SU-DHL-6 (cell line): Measurements from ENCODE around the gene LRRC4.

Source experiments
- H2AFZ ChIP-seq: fragments of 200-600 bp; sonication (generic); 2 replicates; pipeline ENCODE4 v1.6.1; 2014; ENCODE audit warnings: low read depth, mild to moderate bottlenecking, moderate library complexity, mixed read lengths, antibody characterized with exemption, low read length; ENCODE audit not compliant: severe bottlenecking
- H3F3A ChIP-seq: fragments of 200-600 bp; shearing (Covaris generic); 2 replicates; pipeline ENCODE4 v1.6.0; 2016; ENCODE audit warnings: antibody characterized with exemption, mild to moderate bottlenecking; ENCODE audit not compliant: insufficient read depth
- H3K27ac ChIP-seq: fragments of 200-600 bp; sonication (generic); 2 replicates; pipeline ENCODE4 v1.5.1; 2016; ENCODE audit warnings: low read depth, mild to moderate bottlenecking, low read length, moderate library complexity, mixed read lengths
- H3K27me3 ChIP-seq: fragments of 200-600 bp; sonication (generic), shearing (Covaris generic); 2 replicates; pipeline ENCODE4 v1.6.0; 2014; ENCODE audit warnings: mild to moderate bottlenecking, low read length
- H3K36me3 ChIP-seq: fragments of 200-600 bp; sonication (generic); 2 replicates; pipeline ENCODE4 v1.6.1; 2014; ENCODE audit warnings: mild to moderate bottlenecking, low read length, mixed read lengths
- H3K4me2 ChIP-seq: fragments of 300-600, 200-600 bp; shearing (Covaris generic), sonication (generic); 2 replicates; pipeline ENCODE4 v1.6.0; 2014; ENCODE audit warnings: low read length, low read depth, mild to moderate bottlenecking; ENCODE audit not compliant: poor library complexity, severe bottlenecking
- H3K4me3 ChIP-seq: fragments of 200-600 bp; sonication (generic); 2 replicates; pipeline ENCODE4 v1.5.1; 2014; ENCODE audit warnings: antibody characterized with exemption, low read length, mild to moderate bottlenecking, mixed read lengths; ENCODE audit not compliant: insufficient read depth, poor library complexity, severe bottlenecking
- H3K79me2 ChIP-seq: fragments of 200-600 bp; sonication (generic); 2 replicates; pipeline ENCODE4 v1.6.1; 2014; ENCODE audit warnings: mild to moderate bottlenecking, low read length, moderate library complexity; ENCODE audit not compliant: insufficient read depth
- H3K9ac ChIP-seq: fragments of 200-600 bp; sonication (generic); 2 replicates; pipeline ENCODE4 v1.7.0; 2014; ENCODE audit warnings: mild to moderate bottlenecking, low read length
- H3K9me2 ChIP-seq: fragments of 200-600 bp; sonication (generic); replicated peaks from 2 replicates; pipeline ENCODE4 v1.6.1; 2014; ENCODE audit warnings: low read length; ENCODE audit not compliant: insufficient read depth
- H3K9me3 ChIP-seq: fragments of 200-600 bp; sonication (generic); 2 replicates; pipeline ENCODE4 v1.6.1; 2014; ENCODE audit warnings: low read length, mixed read lengths; ENCODE audit not compliant: insufficient read depth
- H4K20me1 ChIP-seq: fragments of 200-600 bp; sonication (generic); 2 replicates; pipeline ENCODE4 v1.6.1; 2014; ENCODE audit warnings: low read depth, mild to moderate bottlenecking, antibody characterized with exemption, low read length, moderate library complexity, mixed read lengths
- EZH2phosphoT487 ChIP-seq: fragments of 200-600 bp; sonication (generic), shearing (Covaris generic); conservative IDR thresholded peaks from 2 replicates; pipeline ENCODE4 v1.6.1; 2018; ENCODE audit warnings: mild to moderate bottlenecking, antibody characterized with exemption, low read length, moderate library complexity, mixed read lengths
- TF ChIP-seq, protein P1 (sequence below): fragments of 200-600 bp; sonication (generic); IDR thresholded peaks from one replicate; pipeline ENCODE4 v1.5.1; 2017; ENCODE audit warnings: antibody characterized with exemption, mild to moderate bottlenecking, low read length, moderate library complexity; ENCODE audit not compliant: insufficient read depth, poor library complexity, severe bottlenecking

The LRRC4 gene

DNA sequence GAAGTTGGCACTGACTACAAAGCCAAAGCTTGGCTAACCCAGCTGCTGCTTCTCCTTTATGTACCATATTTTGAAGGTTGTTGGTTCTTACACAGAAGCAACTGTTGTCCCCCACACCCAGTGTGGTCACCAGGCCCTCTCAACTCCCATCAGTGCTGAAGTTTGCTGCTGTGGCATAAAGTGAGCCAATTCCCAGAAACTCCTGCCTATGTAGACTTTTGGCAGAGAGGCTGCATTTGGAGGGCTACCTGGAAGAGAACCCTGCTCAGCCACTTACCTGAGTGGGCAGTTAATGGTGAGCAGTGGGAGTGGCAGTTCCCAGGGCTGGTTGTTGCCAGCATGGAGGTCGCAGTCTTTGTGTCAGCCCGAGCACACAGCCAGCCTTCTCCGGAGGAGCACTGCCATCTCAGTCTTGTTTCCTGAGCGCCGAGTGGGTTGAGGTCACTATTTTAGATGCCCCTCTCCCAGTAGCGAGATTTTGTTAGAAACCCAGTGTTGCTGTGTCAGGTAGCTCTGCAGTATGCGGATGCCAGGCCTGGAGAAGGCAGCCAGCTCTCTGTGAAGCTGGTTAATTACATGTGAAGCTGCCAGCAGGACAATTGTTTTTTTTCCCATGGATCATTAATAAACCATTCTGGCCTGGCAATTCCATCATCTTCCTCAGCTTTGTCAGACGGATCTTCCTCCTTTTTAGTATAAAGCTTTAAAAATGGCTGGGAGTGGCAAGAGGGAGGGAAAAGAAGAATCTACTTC lies 24.5 kb downstream of the LRRC4 start:
- Histone ChIP-seq H3K9ac (no peak overlapping the region), H3K36me3 (no peaks in the 10 kb centered on the region), H3K9me2 (no peaks in the 10 kb centered on the region), H4K20me1 (no peaks in the 10 kb centered on the region), H3K4me2 (no peak overlapping the region), H3K9me3 (no peaks in the 10 kb centered on the region), H3K79me2 (no peaks in the 10 kb centered on the region), H3K27me3 (no peaks in the 10 kb centered on the region), H2AFZ (no peak overlapping the region), H3F3A (no peaks in the 10 kb centered on the region), H3K4me3 (no peak overlapping the region), H3K27ac (no peak overlapping the region)
- no peak for TF ChIP-seq EZH2phosphoT487
- TF ChIP-seq, protein P1, sequence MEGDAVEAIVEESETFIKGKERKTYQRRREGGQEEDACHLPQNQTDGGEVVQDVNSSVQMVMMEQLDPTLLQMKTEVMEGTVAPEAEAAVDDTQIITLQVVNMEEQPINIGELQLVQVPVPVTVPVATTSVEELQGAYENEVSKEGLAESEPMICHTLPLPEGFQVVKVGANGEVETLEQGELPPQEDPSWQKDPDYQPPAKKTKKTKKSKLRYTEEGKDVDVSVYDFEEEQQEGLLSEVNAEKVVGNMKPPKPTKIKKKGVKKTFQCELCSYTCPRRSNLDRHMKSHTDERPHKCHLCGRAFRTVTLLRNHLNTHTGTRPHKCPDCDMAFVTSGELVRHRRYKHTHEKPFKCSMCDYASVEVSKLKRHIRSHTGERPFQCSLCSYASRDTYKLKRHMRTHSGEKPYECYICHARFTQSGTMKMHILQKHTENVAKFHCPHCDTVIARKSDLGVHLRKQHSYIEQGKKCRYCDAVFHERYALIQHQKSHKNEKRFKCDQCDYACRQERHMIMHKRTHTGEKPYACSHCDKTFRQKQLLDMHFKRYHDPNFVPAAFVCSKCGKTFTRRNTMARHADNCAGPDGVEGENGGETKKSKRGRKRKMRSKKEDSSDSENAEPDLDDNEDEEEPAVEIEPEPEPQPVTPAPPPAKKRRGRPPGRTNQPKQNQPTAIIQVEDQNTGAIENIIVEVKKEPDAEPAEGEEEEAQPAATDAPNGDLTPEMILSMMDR, result no peak

DNA sequence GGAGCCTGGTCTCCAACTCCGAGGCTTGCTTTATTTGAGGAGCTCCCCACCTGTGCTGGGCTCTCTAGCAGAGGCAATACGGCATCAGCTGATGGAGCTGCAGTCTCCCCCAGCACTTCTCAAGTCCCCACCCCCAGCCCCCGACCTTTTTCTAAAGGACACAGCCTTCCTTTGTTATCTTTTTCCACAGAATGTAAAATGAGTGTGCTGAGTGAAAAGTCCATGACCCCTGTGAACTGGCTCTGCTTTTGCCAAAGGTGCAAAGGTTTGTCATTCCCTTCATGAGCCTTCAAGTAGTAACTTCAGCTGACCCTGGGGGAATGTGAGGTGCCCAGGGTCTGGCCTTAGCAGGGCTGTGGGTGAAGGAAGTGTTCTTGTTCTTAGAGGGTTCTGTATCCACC lies 25.5 kb downstream of the LRRC4 start:
- Histone ChIP-seq H4K20me1 (no peaks in the 10 kb centered on the region), H3F3A (no peaks in the 10 kb centered on the region), H3K4me2 (no peak overlapping the region), H3K9ac (no peak overlapping the region), H3K9me2 (no peaks in the 10 kb centered on the region), H3K27me3 (no peaks in the 10 kb centered on the region), H3K27ac (no peak overlapping the region), H3K79me2 (no peaks in the 10 kb centered on the region), H3K36me3 (no peaks in the 10 kb centered on the region), H3K9me3 (no peaks in the 10 kb centered on the region), H2AFZ (no peak overlapping the region), H3K4me3 (no peak overlapping the region)
- TF ChIP-seq, protein P1, result no peak
- no peak for TF ChIP-seq EZH2phosphoT487

DNA sequence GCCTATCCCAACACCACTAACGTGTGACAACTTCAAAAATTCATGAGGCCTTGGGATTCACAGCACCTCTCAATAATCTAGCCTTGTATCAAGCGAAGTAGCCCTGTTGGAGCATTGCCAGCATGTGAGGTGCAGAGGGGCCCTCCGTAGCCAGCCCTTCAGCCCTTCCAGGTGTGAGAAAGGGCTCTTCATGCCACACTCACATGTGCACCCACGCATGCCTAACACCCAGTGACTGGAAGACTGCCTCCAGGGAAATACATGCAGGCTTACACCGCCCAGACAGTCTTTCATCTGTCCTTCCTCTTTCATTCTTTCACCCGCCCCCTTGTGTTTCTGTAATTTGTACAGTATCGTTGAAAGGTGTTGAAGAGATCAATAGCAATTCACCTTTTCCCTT lies 26.1 kb downstream of the LRRC4 start:
- Histone ChIP-seq H3K9me2 (no peaks in the 10 kb centered on the region), H2AFZ (no peak overlapping the region), H3K27me3 (no peaks in the 10 kb centered on the region), H3K36me3 (no peaks in the 10 kb centered on the region), H4K20me1 (no peaks in the 10 kb centered on the region), H3K27ac (no peak overlapping the region), H3K79me2 (no peaks in the 10 kb centered on the region), H3K4me3 (no peak overlapping the region), H3F3A (no peaks in the 10 kb centered on the region), H3K4me2 (no peak overlapping the region), H3K9ac (no peak overlapping the region), H3K9me3 (no peaks in the 10 kb centered on the region)
- TF ChIP-seq EZH2phosphoT487, result no peak
- TF ChIP-seq, protein P1, result no peak
